Dermis microvascular lymphatic vessel endothelial cell (primary cell): ENCODE measurements around the gene SLC25A24. TPM values are rescaled to one million over a fixed set of nuclear protein-coding genes. Genes with fewer than 3 reads are reported as not detected.
"Not testable (repeated sequence)": the region's sequence is repeated elsewhere in the genome, so short reads cannot be mapped to it uniquely, and the experiment has no call there.

ENCODE experiments used
- DNase-seq, 2 donors: peaks; one replicate each; pipeline versions ENCODE4 v3.0.0 to v3.0.0-alpha.2; 2010; ENCODE audit warnings: low read depth in 2 of 2
- total RNA-seq: library from RNA; depleted of rRNA; stranded (reverse); fragments of >200 nt; gene quantifications from 2 replicates; pipeline ENCODE4 v1.2.1, GENCODE V29; 2014

Gene SLC25A24
- total RNA-seq, 1 donor from 2014 or later: 34.3 TPM

DNA sequence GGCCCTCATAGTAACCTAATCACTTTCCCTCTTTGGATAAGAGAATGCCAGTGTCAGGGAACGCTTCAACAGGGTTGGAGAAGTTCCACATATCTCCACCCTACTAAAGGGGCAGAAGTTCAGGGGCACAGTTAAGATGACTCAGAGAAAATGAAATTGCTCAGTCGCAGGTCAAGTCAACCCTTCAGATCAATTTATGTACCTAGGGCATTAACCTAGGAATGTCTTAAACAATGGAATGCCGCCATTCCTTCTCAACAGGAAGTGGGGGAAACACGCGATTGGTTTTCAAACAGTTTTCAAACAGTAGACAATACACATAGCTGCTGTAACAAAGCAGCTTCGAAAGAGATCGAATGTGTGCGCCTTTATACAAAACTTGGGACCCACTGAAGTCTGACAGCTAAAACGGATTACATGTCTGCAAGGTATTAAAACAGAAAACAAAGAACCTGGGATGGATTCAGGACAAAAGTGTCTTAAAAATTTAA is 897 bp downstream of the SLC25A24 start:
- peak in 1 of 2 donors; percentile 58 for DNase-seq

GRCh38 chr1:108194051-108194450 is 6.1 kb downstream of the SLC25A24 start:
- no peak for DNase-seq

DNA sequence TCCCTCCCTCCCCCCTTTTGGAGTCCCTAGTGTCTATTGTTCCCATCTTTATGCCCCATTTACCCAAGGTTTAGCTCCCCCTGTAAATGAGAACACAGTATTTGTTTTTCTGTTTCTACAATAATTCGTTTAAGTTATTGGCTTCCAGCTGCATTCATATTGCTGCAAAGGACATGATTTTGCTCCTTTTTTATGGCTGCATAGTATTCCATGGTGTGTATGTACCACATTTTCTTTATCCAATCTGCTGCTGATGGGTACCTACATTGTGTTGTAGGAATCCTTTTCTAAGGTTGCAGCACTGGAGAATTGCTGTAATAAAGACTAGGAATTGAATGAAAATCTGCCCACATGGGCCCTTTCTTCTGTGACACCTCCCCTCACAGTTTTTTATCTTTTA is 6.8 kb downstream of the SLC25A24 start:
- no peak for DNase-seq

GRCh38 chr1:108192581-108192980 is 7.6 kb downstream of the SLC25A24 start:
- no peak for DNase-seq

DNA sequence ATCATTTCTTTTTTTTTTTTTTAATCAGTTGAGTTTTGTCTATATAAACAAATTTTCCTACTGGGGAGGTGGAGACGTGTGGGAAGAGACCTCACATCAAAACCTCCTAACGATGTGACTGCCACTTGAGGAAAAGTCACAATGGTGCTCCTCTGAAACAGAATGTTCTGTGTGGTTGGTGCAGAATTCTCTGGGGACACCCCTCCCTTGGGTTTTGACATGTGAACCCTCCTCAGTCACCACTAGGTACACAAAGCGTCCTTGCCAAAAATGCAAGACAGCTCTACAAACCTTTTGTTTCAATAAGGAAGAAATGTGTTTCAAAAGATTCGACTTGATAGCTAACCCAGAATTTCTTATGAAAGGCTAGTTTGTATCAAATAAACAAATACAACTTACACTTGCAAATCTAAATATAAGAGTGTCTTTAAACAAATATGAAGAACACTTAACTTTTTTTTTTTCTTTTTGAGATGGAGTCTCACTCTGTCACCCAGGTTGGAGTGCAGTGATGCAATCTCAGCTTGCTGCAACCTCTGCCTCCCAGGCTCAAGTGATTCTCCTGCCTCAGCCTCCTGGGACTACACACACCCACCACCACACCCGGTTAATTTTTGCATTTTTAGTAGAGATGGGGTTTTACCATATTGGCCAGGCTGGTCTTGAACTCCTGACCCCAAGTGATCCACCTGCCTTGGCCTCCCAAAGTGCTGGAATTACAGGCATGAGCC is 9.3 kb downstream of the SLC25A24 start:
- DNase-seq: no peak

DNA sequence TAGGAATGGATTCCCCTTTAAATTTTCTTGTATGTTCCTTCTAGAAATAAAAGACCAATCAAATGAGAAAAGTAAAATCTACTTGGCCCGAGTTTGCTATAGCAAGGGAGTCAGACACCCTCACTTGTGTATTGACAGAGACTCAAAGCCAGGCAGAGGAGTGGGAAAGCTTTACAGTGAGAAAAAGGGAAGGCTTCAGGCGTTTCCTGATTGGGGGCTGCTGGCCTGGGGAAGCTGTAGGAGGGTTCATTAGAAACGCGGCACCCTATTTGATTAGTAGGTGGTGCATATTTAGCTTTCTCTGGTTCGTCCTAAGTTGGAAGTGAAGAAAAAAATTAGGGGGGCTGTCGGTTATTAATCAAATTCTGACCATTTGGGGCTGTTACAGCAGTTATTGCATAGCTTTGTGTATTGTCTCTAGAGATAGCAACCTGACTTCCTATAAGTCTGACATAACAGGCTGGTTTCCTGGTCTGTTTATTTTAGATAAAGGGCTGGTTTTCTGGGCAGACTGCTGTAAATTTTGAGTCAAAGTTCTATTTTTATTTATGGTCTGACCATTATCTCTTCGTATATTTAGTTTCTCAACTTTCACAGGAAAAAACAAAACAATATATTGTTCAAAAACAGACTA is 10.0 kb downstream of the SLC25A24 start:
- no peak for DNase-seq

DNA sequence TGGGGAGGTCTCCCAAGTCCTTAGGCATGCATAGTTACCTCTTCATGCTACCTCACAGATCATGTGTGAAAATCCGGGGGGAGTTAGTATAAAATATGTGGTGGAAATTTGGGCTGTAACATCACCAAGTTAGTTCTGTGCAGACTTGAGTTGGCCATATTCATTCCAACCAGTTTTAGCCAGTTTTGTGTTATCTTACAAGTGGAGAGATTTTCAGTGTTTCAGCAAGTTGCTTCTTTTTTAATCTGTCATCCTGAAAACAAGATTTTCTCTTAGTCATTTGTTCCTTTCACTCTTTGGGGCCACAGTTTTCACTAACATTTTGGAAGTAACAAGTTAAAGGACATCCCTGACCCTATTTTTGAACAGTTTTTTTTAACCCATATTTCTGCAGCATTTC is 11.3 kb downstream of the SLC25A24 start:
- DNase-seq: no peak

GRCh38 chr1:108182959-108183700 is 17.0 kb downstream of the SLC25A24 start:
- DNase-seq: no peak

DNA sequence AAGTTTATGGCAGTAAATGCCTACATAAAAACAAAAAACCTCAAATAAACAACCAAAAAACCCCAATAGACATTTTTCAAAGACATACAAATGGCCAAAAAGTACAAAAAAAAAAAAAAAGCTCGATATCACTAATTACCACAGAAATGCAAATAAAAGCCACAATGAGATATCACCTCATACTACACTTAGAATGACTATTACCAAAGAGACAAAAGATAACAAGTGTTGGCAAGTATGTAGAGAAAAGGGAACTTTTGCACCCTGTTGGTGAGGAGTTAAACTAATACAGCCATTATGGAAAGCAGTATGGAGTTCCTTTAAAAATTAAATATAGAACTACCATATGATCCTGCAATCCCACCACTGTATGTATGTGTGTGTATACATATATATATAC is 21.1 kb downstream of the SLC25A24 start:
- DNase-seq: no peak

DNA sequence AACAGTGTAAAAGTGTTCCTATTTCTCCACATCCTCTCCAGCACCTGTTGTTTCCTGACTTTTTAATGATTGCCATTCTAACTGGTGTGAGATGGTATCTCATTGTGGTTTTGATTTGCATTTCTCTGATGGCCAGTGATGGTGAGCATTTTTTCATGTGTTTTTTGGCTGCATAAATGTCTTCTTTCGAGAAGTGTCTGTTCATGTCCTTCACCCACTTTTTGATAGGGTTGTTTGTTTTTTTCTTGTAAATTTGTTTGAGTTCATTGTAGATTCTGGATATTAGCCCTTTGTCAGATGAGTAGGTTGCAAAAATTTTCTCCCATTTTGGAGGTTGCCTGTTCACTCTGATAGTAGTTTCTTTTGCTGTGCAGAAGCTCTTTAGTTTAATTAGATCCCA is 37.7 kb downstream of the SLC25A24 start:
- DNase-seq: not testable (repeated sequence)

DNA sequence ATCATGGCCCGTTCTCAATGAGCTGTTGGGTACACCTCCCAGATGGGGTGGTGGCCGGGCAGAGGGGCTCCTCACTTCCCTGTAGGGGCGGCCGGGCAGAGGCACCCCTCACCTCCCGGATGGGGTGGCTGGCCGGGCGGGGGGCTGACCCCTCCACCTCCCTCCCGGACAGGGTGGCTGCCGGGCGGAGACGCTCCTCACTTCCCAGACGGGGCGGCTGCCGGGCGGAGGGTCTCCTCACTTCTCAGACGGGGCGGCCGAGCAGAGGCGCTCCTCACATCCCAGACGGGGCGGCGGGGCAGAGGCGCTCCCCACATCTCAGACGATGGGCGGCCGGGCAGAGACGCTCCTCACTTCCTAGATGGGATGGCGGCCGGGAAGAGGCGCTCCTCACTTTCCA is 40.2 kb downstream of the SLC25A24 start:
- not testable (repeated sequence) for DNase-seq

- no peak for DNase-seq
Observed at GRCh38 chr1:108158893-108159453, 41.2 kb downstream of the SLC25A24 start.

GRCh38 chr1:108154314-108154713 is 45.8 kb downstream of the SLC25A24 start:
- DNase-seq: no peak

DNA sequence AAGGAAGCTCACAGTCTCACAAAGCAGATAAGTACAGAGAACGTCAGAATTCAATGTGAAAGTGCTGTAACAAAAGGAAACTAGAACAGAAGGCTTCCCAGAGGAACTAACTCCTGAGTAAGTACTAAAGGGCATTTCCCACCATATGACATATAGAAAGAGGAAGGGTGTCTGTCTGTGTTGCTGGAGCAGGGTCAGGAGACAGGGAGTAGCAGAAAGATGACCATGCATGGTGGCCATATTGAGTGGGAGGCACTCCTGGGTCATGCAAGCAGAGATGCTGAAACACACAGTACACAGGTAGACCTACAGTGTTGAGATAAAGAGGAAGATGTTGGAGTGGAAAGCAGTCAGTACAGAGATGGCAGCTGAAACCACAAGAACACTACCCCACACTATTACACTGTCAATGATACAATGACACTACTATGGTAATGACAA is 47.3 kb downstream of the SLC25A24 start:
- no peak for DNase-seq

GRCh38 chr1:108151548-108151947 is 48.6 kb downstream of the SLC25A24 start:
- no peak for DNase-seq

DNA sequence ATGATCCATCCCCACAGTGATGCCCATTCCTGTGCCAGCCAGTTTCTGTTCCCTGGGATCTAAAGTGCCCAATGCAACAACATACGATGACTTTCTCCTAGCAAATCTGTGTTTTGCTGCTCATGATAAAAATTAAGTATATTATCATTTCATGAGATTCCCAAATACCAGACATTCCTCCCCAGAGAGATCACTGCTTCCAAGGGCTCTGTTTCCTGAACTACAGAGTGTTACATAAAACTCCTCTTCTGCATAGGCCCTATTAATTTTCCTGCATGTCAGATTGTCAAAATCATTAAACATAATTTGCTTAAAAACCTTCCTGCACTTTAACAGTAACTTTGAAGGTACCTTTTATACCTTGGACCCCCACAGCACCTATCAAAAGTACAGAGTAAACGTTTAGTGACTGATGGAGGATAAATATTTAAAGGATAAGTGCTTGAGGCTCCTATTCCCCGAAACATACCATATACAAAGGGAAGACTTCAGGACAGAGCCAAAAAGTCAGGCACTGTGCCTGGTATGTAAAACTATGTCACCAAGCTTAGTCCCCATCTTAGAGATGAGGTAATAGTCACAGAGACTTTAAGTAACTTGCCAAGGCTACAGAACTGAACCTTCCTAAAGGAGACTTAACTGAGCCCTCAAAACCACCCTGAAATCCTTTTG is 50.2 kb downstream of the SLC25A24 start:
- no peak for DNase-seq

DNA sequence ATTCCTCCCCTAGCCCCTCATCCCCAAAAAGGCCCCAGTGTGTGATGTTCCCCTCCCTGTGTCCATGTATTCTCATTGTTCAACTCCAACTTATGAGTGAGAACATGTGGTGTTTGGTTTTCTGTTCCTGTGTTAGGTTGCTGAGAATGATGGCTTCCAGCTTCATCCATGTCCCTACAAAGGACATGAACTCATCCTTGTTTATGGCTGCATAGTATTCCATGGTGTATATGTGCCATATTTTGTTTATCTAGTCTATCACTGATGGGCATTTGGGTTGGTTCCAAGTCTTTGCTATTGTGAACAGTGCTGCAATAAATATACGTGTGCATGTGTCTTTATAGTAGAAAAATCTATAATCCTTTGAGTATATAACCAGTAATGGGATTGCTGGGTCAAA is 55.6 kb downstream of the SLC25A24 start:
- not testable (repeated sequence) for DNase-seq

DNA sequence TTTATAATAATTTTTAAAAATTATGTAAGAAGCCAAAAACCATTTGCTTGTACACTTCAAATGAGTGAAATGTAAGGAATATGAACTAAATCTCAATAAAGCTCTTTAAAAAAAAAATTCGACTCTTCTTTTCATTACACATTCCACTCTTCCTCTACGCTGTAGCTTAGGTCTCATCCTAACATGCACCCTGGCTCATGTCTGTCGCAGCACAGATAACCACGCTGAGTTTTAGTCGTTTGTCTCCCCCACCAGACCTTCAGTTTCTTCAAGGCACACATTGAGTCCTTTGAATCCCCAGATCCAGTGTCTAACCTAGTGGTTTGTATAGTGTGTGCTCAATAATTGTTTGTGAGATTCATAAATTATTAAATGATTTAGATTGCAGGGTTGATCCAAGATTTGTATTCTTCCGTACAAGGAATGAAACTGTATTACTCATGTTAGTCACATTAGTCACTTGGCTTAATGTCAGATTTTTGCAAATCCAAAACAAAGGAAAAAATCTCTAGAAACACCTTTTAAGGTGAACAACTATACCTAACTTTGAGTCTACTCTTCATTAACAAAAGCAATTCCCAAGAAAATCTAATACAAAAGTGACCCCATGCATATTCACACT is 57.3 kb downstream of the SLC25A24 start:
- DNase-seq: no peak

DNA sequence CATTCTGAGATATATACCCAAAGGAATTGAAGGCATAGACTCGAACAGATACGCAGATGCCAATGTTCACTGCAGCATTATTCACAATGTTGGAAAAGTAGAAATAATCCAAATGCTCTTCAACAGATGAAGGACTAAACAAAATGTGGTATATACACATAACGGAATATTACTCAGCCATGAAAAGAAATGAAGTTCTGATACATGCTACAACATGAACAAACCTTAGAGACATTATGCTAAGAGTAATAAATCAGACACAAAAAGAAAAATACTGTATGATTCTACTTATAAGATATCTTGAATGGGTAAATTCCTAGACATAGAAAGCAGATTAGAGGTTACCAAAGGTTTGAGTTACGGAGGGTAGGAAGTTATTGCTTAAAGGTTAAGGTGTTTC is 57.9 kb downstream of the SLC25A24 start:
- DNase-seq: no peak

GRCh38 chr1:108141621-108142020 is 58.5 kb downstream of the SLC25A24 start:
- no peak for DNase-seq

- DNase-seq: no peak
Observed at GRCh38 chr1:108140936-108141335, 59.2 kb downstream of the SLC25A24 start.
